ENCODE data around the gene SDR42E2.
"Not testable (repeated sequence)": the region's sequence is repeated elsewhere in the genome, so short reads cannot be mapped to it uniquely, and the experiment has no call there.

SDR42E2 gene

DNA sequence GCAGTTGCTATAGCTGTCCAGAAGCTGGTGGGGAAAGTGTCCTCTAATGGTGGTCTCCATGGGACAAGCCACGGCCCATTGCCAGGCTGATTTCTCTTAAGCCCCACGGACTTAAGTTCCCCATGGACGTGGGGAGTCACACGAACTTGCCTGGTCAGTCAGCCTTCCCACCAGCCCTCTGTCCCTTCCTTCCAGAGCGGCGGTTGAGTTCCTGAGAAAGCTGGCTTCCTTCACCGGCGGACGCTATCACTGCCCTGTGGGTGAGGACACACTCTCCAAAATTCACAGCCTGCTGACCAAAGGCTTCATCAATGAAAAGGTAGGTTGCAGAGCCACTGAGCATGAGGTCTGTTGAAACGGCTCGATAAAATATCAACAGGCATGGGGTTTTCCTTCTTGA is 10.0 kb upstream of the SDR42E2 start:
- no peak for DNase-seq (ENCODE audit: low spot score)
- no peak for TF ChIP-seq CTCF (IDR thresholded peaks at IDR 0.05; ENCODE audit: borderline replicate concordance, control extremely low read depth, extremely low read depth, insufficient read depth, missing control alignments)
- in situ Hi-C loops (cut with MboI; ENCODE audit: low sequenced_read_pairs, unreplicated experiment): no loop called here

- DNase-seq (ENCODE audit: low spot score); in situ Hi-C loops (cut with MboI; ENCODE audit: low sequenced_read_pairs, unreplicated experiment): not testable (repeated sequence)
Observed at GRCh38 chr16:22153078-22153477, 9.2 kb upstream of the SDR42E2 start.

DNA sequence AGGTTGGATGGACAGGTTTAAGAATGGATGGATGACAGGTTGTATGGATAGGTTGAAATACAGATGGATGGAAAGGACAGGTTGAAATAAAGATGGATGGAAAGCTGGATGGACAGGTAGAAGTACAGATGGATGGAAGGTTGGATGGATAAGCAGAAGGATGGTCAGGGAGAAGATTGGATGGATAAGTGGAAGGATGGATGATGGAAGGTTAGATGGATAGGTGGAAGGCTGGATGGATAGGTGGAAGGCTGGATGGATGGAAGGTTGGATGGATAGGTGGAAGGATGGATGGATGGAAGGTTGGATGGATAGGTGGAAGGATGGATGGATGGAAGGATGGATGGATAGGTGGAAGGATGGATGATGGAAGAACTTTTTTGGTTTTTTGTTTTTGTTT is 905 bp upstream of the SDR42E2 start:
- in situ Hi-C loops (cut with MboI; ENCODE audit: low sequenced_read_pairs, unreplicated experiment): no loop called here
- no peak for DNase-seq (ENCODE audit: low spot score)
- no peak for TF ChIP-seq CTCF (IDR thresholded peaks at IDR 0.05; ENCODE audit: borderline replicate concordance, control extremely low read depth, extremely low read depth, insufficient read depth, missing control alignments)

- no peak for TF ChIP-seq CTCF (IDR thresholded peaks at IDR 0.05; ENCODE audit: borderline replicate concordance, control extremely low read depth, extremely low read depth, insufficient read depth, missing control alignments)
- DNase-seq (ENCODE audit: low spot score): no peak
- in situ Hi-C loops (cut with MboI; ENCODE audit: low sequenced_read_pairs, unreplicated experiment): no loop called here
Observed at GRCh38 chr16:22162656-22163009, 327 bp downstream of the SDR42E2 start.

DNA sequence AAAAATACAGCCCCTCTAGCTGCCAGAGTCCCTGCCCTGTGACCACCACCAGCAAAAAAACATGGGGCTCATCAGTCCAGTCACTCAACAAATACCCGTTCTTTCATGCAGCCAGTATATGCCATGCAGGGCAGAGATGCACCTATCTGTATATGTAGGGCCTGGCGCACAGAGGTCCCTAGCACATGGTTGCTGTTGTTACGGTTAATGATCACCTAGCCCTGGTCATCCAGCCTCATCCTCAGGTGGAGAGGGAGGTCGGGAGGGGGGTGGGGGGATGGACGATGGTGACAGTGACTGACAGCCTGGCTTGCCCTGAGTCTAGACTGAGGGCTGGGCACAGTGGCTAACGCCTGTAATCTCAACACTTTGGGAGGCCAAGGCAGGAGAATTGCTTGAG is 1.5 kb downstream of the SDR42E2 start:
- in situ Hi-C loops (cut with MboI; ENCODE audit: low sequenced_read_pairs, unreplicated experiment): no loop called here
- TF ChIP-seq CTCF (IDR thresholded peaks at IDR 0.05; ENCODE audit: borderline replicate concordance, control extremely low read depth, extremely low read depth, insufficient read depth, missing control alignments): no peak
- DNase-seq (ENCODE audit: low spot score): no peak

DNA sequence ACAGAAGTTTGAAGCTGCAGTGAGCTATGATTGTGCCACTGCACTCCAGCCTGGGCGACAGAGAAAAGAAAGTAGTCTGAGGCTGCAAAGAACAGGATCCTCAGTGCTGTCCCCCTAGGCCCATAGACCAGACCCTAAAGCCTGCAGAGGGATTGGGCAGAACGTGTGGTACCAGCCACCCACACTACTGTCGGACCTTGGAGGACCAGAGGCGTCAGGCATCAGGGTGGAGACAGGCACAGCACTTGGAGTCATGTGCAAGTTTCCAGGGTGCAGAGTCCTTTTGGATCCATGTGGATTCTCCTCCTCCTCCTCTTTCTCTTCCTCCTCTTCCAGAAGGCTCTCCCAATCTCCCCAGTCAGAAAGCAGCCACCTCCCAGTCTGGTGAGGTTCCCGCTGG is 2.2 kb downstream of the SDR42E2 start:
- TF ChIP-seq CTCF (IDR thresholded peaks at IDR 0.05; ENCODE audit: borderline replicate concordance, control extremely low read depth, extremely low read depth, insufficient read depth, missing control alignments): no peak
- in situ Hi-C loops (cut with MboI; ENCODE audit: low sequenced_read_pairs, unreplicated experiment): no loop called here
- no peak for DNase-seq (ENCODE audit: low spot score)

DNA sequence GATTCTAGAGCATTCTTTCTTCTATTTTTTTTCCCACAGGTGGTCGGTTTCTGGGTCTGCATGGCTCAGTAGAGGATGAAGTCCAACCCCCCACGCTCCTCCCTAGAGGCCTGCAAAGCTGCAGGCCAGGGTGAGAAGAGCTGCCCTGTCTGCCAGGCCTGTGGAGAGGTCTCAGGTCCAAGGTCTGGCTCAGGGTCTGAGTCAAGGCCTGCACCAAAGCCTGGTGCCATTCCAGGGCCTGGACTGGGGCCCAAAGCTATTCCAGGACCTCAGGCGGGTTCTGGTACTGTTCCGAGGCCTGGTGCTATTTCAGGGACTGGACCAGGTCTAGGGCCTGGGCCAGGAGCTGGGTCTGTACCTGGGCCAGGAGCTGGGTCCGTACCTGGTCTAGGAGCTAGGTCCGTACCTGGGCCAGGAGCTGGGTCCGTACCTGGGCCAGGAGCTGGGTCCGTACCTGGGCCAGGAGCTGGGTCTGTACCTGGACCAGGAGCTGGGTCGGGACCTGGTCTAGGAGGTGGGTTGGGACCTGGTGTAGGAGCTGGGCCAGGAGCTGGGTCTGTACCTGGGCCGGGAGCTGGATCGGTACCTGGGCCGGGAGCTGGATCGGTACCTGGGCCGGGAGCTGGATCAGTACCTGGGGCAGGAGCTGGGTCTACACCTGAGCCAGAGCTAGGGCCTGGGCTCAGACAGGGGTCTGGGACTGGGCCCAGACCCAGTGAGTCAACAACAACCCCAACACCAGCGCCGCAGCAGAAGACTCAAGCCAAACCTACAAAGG is 3.4 kb downstream of the SDR42E2 start:
- TF ChIP-seq CTCF (IDR thresholded peaks at IDR 0.05; ENCODE audit: borderline replicate concordance, control extremely low read depth, extremely low read depth, insufficient read depth, missing control alignments): no peak
- in situ Hi-C loops (cut with MboI; ENCODE audit: low sequenced_read_pairs, unreplicated experiment): no loop called here
- no peak for DNase-seq (ENCODE audit: low spot score)

Data from GM13976 (cell line).